NCI-H510A treated with DMSO at 0.1 percent for 48 hours (cell line): Measurements from ENCODE around the gene MIEF1.
"Not testable (repeated sequence)": the region's sequence is repeated elsewhere in the genome, so short reads cannot be mapped to it uniquely, and the experiment has no call there.

Experiments used
- DNase-seq: peaks from one replicate; lab custom pipeline; 2025; lab: John Stamatoyannopoulos, UW

The MIEF1 gene

DNA sequence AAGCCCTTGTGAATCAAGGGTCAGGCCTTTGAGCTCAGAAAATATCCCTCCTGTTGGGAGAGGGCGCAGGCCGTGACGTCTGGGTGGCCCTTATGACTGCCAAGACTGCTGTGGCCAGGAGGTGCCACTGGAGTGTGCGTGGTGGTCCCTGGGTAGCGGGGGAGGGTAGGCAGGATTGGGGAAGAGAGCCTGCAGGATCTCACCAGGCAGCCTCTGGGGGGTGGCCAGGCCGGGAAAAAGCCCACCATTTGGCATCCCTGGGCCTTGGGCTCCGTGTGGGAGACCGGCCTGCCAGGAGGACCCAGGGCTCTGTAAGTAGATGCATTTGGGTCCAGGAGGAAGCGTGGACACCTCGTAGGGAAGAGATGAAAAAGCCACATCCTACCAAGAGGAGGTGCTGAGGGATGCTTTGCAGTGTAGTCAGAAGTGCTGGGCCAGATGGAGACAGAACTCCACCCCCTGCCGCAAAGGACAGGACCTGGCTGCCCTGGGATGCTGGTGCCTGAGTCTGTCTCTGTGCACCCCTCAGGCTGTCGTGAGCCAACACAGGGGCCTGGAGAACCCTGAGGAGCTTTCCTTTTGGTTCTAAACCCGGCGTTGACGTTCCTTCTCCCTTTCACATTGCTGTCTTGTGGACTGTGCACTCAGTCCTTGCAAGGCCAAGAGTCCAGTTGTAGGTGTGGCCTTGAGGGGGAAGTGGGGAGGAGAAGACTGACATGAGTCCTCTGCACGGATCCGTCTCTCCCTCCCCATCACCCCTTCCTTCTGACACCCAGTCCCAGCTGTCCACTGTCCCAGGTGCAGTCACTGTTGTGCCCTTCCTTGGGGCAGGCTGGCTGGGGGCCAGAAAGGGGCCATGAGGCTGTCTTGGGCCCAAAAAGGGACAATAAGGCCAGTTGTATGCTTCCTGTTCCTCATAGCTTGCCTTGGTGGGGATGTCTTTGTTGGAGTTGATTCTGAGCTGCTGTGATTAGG is 12.7 kb upstream of the MIEF1 start:
- DNase-seq: no peak

DNA sequence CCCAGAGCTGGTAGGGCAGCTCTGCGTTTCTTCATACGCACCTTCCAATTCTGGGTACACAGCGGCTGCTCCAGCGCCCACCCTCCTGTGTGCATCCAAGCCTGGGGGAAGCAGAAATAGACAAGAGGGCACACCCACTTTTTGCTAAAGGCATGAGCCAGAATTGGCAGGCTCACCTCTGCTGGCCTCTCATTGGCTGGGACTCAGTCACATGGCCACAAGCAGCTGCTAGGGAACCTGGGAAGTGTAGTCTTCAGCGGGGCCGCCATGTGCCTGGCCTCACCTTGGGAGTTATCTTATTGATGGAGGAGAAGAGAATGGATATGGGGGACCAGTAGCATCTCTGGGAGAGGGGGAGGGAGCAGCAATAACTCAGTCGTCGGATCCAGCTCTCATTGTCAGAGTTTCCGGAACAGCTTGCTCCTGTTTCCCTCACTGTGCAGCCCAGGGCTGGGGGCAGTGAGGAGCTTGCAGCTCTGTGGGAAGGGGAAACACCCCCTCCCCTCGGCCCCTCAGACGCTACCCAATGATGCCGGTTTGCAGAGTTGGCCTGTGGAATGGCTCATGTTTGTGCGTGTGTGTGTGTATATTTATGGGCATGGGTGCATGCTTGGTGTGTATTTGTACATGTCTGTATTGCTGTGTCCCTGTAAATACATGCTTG is 11.8 kb upstream of the MIEF1 start:
- peak; percentile 36 for DNase-seq

DNA sequence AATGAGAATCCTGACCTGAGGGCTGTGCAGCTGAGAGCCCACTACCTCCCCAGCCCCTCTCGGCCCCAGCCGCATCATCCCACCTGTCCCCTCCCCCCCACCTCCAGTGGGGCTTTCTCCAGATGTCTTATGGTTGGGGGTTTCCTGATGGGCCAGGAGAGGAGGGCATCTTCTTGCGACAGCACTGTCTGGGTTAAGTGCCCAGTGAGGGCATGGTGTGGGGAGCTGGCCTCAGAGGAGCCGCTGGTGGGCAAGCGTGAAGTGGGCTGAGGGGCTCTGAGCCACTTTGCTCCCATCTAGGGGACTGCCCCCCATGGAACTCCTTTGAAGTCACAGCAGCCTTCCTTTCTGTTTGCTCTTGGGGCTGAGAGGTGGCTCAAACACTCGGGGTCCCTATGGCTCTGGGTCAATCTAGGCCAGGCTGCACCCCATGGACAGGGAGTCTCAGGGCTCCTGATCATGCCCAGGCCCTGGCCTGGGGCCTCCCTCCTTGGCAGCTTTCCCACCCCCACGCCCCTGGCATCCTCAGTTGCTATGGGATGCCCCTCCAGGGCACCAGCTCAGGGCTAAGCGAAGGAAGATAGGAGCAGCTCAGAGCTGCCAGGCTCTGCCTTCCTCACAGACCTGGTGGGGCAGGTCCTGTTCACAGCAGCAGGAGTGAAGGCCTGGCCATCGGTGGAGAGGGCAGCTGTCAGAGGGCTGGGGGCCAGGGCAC is 11.0 kb upstream of the MIEF1 start:
- no peak for DNase-seq

- DNase-seq: no peak
Measured at GRCh38 chr22:39491696-39492095, 10.4 kb upstream of the MIEF1 start.

GRCh38 chr22:39492186-39492585 is 9.9 kb upstream of the MIEF1 start:
- no peak for DNase-seq

- no peak for DNase-seq
Measured at GRCh38 chr22:39493759-39494158, 8.3 kb upstream of the MIEF1 start.

GRCh38 chr22:39494471-39495120 is 7.5 kb upstream of the MIEF1 start:
- DNase-seq: no peak

GRCh38 chr22:39496131-39496838 is 5.8 kb upstream of the MIEF1 start:
- DNase-seq: peak; percentile 17

DNA sequence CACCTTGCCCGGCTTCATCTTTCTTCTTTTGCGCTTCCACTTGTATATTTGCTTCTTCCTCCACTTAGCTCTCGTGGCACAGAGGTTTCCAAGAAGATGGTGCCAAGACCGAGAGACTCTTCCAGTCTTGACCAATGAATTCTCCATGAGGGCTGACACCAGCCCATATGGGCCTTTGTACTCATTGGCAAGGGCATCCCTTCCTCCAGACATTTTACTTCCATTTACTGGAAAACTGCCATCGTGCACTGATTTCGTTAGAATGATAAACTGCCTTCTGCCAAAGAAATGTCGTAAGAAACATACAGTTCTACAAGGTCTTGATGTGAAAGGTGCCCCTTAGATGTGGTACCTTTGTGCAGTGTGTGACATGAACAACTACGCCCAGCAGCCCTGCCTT is 4.7 kb upstream of the MIEF1 start:
- no peak for DNase-seq

GRCh38 chr22:39498368-39498767 is 3.7 kb upstream of the MIEF1 start:
- DNase-seq: no peak

DNA sequence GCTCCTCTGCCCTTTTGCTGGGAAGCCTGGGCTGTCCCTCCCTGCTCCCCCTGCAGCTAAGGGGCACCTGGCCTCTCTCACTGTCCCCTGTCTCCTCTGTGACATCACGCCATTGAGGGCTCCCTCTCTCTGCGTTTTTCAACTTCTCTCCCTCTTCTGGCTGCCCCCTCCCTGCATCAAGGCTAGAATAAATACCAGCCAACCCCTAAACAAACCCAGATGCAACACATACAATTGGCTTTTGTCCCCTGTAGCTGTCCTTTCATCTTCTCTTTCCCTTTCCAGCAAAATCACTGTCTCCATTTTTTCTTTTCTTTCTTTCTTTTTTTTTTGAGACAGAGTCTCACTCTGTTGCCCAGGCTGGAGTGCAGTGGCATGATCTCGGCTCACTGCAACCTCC is 3.3 kb upstream of the MIEF1 start:
- DNase-seq: no peak

- no peak for DNase-seq
Measured at GRCh38 chr22:39500101-39500500, 2.0 kb upstream of the MIEF1 start.

GRCh38 chr22:39501644-39502108 is 414 bp upstream of the MIEF1 start:
- no peak for DNase-seq

- no peak for DNase-seq
Measured at GRCh38 chr22:39502789-39503409, 809 bp downstream of the MIEF1 start.

DNA sequence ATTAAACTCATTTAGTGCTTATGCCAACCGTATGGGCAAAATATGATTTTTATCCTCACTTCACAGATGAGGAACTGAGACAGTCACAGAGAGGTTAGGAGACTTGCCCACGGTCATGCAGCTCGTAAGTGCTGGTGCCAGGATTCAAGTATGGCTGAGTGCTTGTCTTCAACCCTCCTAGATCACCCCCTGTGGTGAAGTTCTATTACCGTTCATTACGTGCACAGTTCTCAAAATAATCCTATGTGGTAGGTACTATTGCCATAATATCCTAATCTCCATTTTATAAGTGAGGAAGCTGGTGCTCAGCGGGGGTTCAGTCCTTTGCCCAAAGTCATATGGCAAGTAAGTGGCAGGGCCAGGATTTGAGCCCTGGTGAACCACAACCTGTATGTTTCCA is 1.5 kb downstream of the MIEF1 start:
- DNase-seq: no peak

DNA sequence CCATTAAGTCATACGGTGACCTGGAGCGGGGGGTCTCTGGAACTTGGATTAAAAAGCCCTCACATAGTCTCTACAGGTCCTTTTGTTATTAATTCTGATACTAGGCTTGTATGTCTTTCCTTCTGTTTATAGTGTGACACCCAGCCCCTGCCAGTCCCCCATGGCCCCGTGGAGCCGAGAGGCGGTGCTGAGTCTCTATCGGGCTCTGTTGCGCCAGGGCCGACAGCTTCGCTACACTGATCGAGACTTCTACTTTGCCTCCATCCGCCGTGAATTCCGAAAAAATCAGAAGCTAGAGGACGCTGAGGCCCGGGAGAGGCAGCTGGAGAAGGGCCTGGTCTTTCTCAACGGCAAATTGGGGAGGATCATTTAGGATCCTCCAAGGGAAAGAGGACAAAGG is 2.0 kb downstream of the MIEF1 start:
- no peak for DNase-seq

GRCh38 chr22:39507021-39507420 is 4.9 kb downstream of the MIEF1 start:
- DNase-seq: not testable (repeated sequence)

- no peak for DNase-seq
Measured at GRCh38 chr22:39508393-39508792, 6.3 kb downstream of the MIEF1 start.

- DNase-seq: no peak
Measured at GRCh38 chr22:39510529-39511149, 8.5 kb downstream of the MIEF1 start.

- DNase-seq: no peak
Measured at GRCh38 chr22:39511226-39511625, 9.1 kb downstream of the MIEF1 start.
